Ishikawa (cell line): ENCODE measurements around the gene NEK1.

ENCODE experiments used
- CEBPB ChIP-seq: IDR thresholded peaks from 2 replicates; pipeline ENCODE4 v1.6.1; 2012
- CREB1 ChIP-seq: IDR thresholded peaks from 2 replicates; pipeline ENCODE4 v1.6.1; 2012; ENCODE audit warnings: low read depth
- EGR1 ChIP-seq: IDR thresholded peaks from 2 replicates; pipeline ENCODE4 v1.6.1; 2012
- EP300 ChIP-seq: IDR thresholded peaks from 2 replicates; pipeline ENCODE4 v1.6.1; 2012; ENCODE audit warnings: borderline replicate concordance
- FOXM1 ChIP-seq: IDR thresholded peaks from 2 replicates; pipeline ENCODE4 v1.6.1; 2012; ENCODE audit warnings: low read depth, borderline replicate concordance
- MAX ChIP-seq: IDR thresholded peaks from 2 replicates; pipeline ENCODE4 v1.6.1; 2012
- NFIC ChIP-seq: IDR thresholded peaks from 2 replicates; pipeline ENCODE4 v1.6.1; 2012
- RAD21 ChIP-seq: IDR thresholded peaks from 2 replicates; pipeline ENCODE4 v1.6.1; 2012; ENCODE audit warnings: low read depth
- REST ChIP-seq: IDR thresholded peaks from 2 replicates; pipeline ENCODE4 v1.6.1; 2012; ENCODE audit warnings: low read depth, mild to moderate bottlenecking
- TAF1 ChIP-seq: IDR thresholded peaks from 2 replicates; pipeline ENCODE4 v1.6.1; 2012; ENCODE audit warnings: low read depth, mild to moderate bottlenecking
- TCF12 ChIP-seq: IDR thresholded peaks from 2 replicates; pipeline ENCODE4 v1.6.1; 2012; ENCODE audit warnings: low read depth
- TEAD4 ChIP-seq: IDR thresholded peaks from 2 replicates; pipeline ENCODE4 v1.6.1; 2012
- YY1 ChIP-seq: IDR thresholded peaks from 2 replicates; pipeline ENCODE4 v1.6.1; 2012; ENCODE audit warnings: low read depth
- ZBTB7A ChIP-seq: IDR thresholded peaks from 2 replicates; pipeline ENCODE4 v1.6.1; 2012; ENCODE audit warnings: low read depth
- TF ChIP-seq, protein P1 (sequence below): IDR thresholded peaks from 2 replicates; pipeline ENCODE4 v1.6.1; 2012

Gene NEK1

GRCh38 chr4:169611991-169612870 is at the start of gene NEK1:
Gene NEK1, minus strand, starts transcription at chr4:169612583. Its CDS starts 9,953 bp downstream, at chr4:169602630.
- TF ChIP-seq TAF1, result peak; percentile 80
- no peak for TF ChIP-seq EGR1
- TF ChIP-seq, protein P1, sequence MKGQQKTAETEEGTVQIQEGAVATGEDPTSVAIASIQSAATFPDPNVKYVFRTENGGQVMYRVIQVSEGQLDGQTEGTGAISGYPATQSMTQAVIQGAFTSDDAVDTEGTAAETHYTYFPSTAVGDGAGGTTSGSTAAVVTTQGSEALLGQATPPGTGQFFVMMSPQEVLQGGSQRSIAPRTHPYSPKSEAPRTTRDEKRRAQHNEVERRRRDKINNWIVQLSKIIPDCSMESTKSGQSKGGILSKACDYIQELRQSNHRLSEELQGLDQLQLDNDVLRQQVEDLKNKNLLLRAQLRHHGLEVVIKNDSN, result 0 out of 2 replicates have a peak, but pooled peaks have one; percentile 37
- TF ChIP-seq EP300, result 0 out of 2 replicates have a peak, but pooled peaks have one; percentile 17
- TF ChIP-seq CREB1, result peak; percentile 93
- no peak for TF ChIP-seq NFIC
- peak; percentile 25; the same call in 1 of the 2 replicates for TF ChIP-seq TCF12
- TF ChIP-seq MAX, result peak; percentile 89
- peak; percentile 59 for TF ChIP-seq YY1
- no peak for TF ChIP-seq FOXM1

DNA sequence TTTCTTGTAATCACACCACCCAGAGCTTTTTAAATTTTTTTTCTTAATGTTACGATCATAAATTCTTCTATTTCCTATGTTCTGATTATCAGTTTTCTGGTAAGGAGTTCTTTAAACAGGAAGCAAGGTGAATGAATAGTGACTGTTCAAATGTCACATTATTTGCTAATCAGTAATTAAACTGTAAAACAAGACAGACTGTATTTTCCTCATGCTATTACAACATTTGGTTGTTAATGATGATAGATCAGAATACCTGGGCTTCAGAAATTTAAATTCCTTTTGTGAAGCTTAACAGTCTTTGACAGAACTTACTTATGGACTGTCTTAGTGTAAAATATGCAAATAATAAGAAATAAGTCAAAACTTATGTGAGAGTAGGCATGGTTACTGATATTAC is 49.4 kb upstream of the NEK1 start:
- TF ChIP-seq REST (no peak), MAX (no peak), NFIC (no peak), CEBPB (no peak), EGR1 (no peak), TAF1 (no peak), CREB1 (no peak), YY1 (no peak), FOXM1 (no peak), ZBTB7A (no peak), RAD21 (no peak), TCF12 (no peak), EP300 (no peak), TEAD4 (no peak)
- TF ChIP-seq, protein P1, result no peak

GRCh38 chr4:169660929-169661328 is 48.5 kb upstream of the NEK1 start:
- TF ChIP-seq RAD21 (no peak), YY1 (no peak), MAX (no peak), TCF12 (no peak), NFIC (no peak), EP300 (no peak), CREB1 (no peak), FOXM1 (no peak)
- TF ChIP-seq, protein P1, result no peak

- TF ChIP-seq YY1, result peak; percentile 79
- no peak for TF ChIP-seq EGR1
- TF ChIP-seq, protein P1, result no peak
- TF ChIP-seq REST, result no peak
- peak; percentile 75 for TF ChIP-seq CREB1
- peak; percentile 72; the same call in 1 of the 2 replicates for TF ChIP-seq CEBPB
- TF ChIP-seq NFIC, result no peak
- no peak for TF ChIP-seq MAX
- TF ChIP-seq TEAD4, result 0 out of 2 replicates have a peak, but pooled peaks have one; percentile 42
- peak; percentile 44; the same call in 1 of the 2 replicates for TF ChIP-seq EP300
- TF ChIP-seq TCF12, result 0 out of 2 replicates have a peak, but pooled peaks have one; percentile 9
- TF ChIP-seq RAD21, result no peak
- TF ChIP-seq FOXM1, result peak; percentile 68
- TF ChIP-seq TAF1, result no peak
- TF ChIP-seq ZBTB7A, result no peak
Observed at GRCh38 chr4:169659716-169660670, 47.6 kb upstream of the NEK1 start.
